Measurements from ENCODE around the gene KCMF1. TPM values are rescaled to one million over a fixed set of nuclear protein-coding genes. Genes with fewer than 3 reads are reported as not detected.
A peak's percentile ranks its signal among the peaks of the same experiment; 100 is the strongest.

Gene KCMF1
- total and polyA plus RNA-seq, 8 donors = 2.3 to 88.4 (median 44.5) TPM

GRCh38 chr2:84965827-84966226 lies 5.1 kb upstream of the KCMF1 start:
- Histone ChIP-seq H3K9me3 (no peaks in the 10 kb centered on the region), H3K4me1 (peaks cover 28 to 67% (median 42%) of the 10 kb centered on the region in 4 donors), H3K27me3 (no peaks in the 10 kb centered on the region), H3K36me3 (peaks cover 0 to 24% (median 12%) of the 10 kb centered on the region in 4 donors), H3K4me3 (no peak overlapping the region), H3K27ac (no peak overlapping the region)
- TF ChIP-seq CTCF (IDR thresholded peaks at IDR 0.05) (no peak), POLR2A (IDR thresholded peaks at IDR 0.05) (no peak), EP300 (IDR thresholded peaks at IDR 0.05) (no peak), POLR2AphosphoS5 (IDR thresholded peaks at IDR 0.05) (no peak)
- WGBS, 5 donors = 93 to 96% (median 95%) methylated on average over 9 of the region's 9 CpGs
- intact Hi-C loops (cut with DNase I; ENCODE audit: low total_unique reads) = no loop called here
- DNase-seq = no peak

GRCh38 chr2:84966731-84967130 lies 4.2 kb upstream of the KCMF1 start:
- H3K27me3 ChIP-seq = no peaks in the 10 kb centered on the region
- H3K9me3 ChIP-seq = no peaks in the 10 kb centered on the region
- WGBS, 5 donors = 84 to 96% (median 91%) methylated on average over 7 of the region's 7 CpGs
- H3K27ac ChIP-seq = no peak overlapping the region
- peaks cover 0 to 24% (median 12%) of the 10 kb centered on the region in 4 donors for H3K36me3 ChIP-seq
- DNase-seq = no peak
- peaks cover 28 to 67% (median 42%) of the 10 kb centered on the region in 4 donors for H3K4me1 ChIP-seq
- intact Hi-C loops (cut with DNase I; ENCODE audit: low total_unique reads) = no loop called here
- TF ChIP-seq POLR2A (IDR thresholded peaks at IDR 0.05) (no peak), CTCF (IDR thresholded peaks at IDR 0.05) (no peak), POLR2AphosphoS5 (IDR thresholded peaks at IDR 0.05) (no peak), EP300 (IDR thresholded peaks at IDR 0.05) (no peak)
- H3K4me3 ChIP-seq = no peak overlapping the region

- intact Hi-C loops (cut with DNase I; ENCODE audit: low total_unique reads) = no loop called here
- DNase-seq = peak in 1 of 2 donors; percentile 64
Measured at GRCh38 chr2:84969511-84970209, 1.3 kb upstream of the KCMF1 start.

More at GRCh38 chr2:84969511-84970209, 1.3 kb upstream of the KCMF1 start:
- Histone ChIP-seq H3K9me3 (no peaks in the 10 kb centered on the region), H3K27me3 (no peaks in the 10 kb centered on the region), H3K4me3 (peak overlapping the region; percentile 77 to 94 (median 80)), H3K36me3 (peaks cover 0 to 20% (median 12%) of the 10 kb centered on the region in 4 donors), H3K4me1 (peaks cover 33 to 72% (median 48%) of the 10 kb centered on the region in 4 donors), H3K27ac (peak overlapping the region; percentile 92 to 100 (median 99))
- no peak for TF ChIP-seq POLR2A (IDR thresholded peaks at IDR 0.05)
- TF ChIP-seq EP300 (IDR thresholded peaks at IDR 0.05) = no peak
- no peak for TF ChIP-seq POLR2AphosphoS5 (IDR thresholded peaks at IDR 0.05)
- no peak for TF ChIP-seq CTCF (IDR thresholded peaks at IDR 0.05)
- 1 to 3% (median 2%) methylated on average over 10 of the region's 10 CpGs for WGBS, 5 donors
